Measurements from ENCODE around the gene MYO18A.

DNA sequence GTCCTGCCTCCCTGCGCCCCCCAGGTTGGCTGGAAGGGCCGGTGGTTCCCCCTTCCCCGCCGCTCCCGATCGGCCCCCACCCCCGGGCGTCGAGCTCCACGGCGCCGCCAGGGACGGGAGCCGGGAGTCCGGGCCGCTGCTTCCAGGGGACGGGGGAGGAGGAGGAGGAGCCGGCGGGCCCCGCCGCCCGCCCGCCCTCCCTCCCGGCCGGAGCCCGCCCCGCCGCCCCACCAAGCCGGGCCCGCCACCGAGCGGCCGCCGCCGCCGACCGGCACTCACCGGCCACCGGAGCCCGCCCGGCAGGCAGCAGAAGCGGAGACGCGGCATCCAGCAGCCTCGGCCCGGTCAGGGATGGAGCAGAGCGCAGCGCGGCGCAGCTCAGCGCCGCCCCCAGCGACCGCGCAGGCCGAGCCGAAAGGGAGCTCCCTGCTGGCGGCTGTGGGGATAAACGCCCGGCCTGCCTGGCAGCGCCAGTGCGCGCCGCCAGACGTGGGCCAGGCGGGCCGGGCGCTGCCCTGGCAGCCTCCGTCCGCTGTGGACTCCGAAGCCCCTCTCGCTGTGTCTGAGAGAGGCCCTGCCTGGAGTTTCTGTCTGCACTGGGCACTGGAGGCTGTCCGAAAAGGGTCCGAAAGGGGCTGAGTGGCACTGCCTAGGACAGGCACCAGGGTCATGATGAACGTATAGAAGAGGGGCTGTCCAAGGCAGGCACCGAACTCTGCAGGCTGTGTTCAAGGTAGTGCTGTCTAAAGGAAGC, at the start of gene MYO18A:
- TF ChIP-seq, protein P1, sequence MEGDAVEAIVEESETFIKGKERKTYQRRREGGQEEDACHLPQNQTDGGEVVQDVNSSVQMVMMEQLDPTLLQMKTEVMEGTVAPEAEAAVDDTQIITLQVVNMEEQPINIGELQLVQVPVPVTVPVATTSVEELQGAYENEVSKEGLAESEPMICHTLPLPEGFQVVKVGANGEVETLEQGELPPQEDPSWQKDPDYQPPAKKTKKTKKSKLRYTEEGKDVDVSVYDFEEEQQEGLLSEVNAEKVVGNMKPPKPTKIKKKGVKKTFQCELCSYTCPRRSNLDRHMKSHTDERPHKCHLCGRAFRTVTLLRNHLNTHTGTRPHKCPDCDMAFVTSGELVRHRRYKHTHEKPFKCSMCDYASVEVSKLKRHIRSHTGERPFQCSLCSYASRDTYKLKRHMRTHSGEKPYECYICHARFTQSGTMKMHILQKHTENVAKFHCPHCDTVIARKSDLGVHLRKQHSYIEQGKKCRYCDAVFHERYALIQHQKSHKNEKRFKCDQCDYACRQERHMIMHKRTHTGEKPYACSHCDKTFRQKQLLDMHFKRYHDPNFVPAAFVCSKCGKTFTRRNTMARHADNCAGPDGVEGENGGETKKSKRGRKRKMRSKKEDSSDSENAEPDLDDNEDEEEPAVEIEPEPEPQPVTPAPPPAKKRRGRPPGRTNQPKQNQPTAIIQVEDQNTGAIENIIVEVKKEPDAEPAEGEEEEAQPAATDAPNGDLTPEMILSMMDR (IDR thresholded peaks at IDR 0.05) = peak; percentile 93 to 99 (median 95)
- TF ChIP-seq POLR2A (IDR thresholded peaks at IDR 0.05) (peak in 1 of 2 donors; percentile 43), EP300 (IDR thresholded peaks at IDR 0.05) (peak in 1 of 2 donors; percentile 38)

Measured in tibial nerve (tissue), 4 donors.